ENCODE data around the gene ZNF681.
"Not testable (repeated sequence)": the region's sequence is repeated elsewhere in the genome, so short reads cannot be mapped to it uniquely, and the experiment has no call there.

Gene ZNF681

GRCh38 chr19:23718802-23719201 lies 39.9 kb downstream of the ZNF681 start:
- no peak for TF ChIP-seq CTCF (IDR thresholded peaks at IDR 0.05; ENCODE audit: control insufficient read depth, extremely low read depth, insufficient read depth)
- no peak overlapping the region for H3K4me3 ChIP-seq (ENCODE audit: low read depth, low read length)

GRCh38 chr19:23716792-23717191 lies 41.9 kb downstream of the ZNF681 start:
- DNase-seq (ENCODE audit: low read depth) = no peak
- TF ChIP-seq CTCF (IDR thresholded peaks at IDR 0.05; ENCODE audit: control insufficient read depth, extremely low read depth, insufficient read depth) = no peak
- no peak overlapping the region for H3K4me3 ChIP-seq (ENCODE audit: low read depth, low read length)

More at GRCh38 chr19:23718802-23719201, 39.9 kb downstream of the ZNF681 start:
- DNase-seq (ENCODE audit: low read depth) = no peak

- no peak for TF ChIP-seq CTCF (IDR thresholded peaks at IDR 0.05; ENCODE audit: control insufficient read depth, extremely low read depth, insufficient read depth)
- no peak overlapping the region for H3K4me3 ChIP-seq (ENCODE audit: low read depth, low read length)
- no peak for DNase-seq (ENCODE audit: low read depth)
Observed at GRCh38 chr19:23709347-23709746, 49.3 kb downstream of the ZNF681 start.

- no peak overlapping the region for H3K4me3 ChIP-seq (ENCODE audit: low read depth, low read length)
- no peak for DNase-seq (ENCODE audit: low read depth)
- no peak for TF ChIP-seq CTCF (IDR thresholded peaks at IDR 0.05; ENCODE audit: control insufficient read depth, extremely low read depth, insufficient read depth)
Observed at GRCh38 chr19:23706657-23707056, 52.0 kb downstream of the ZNF681 start.

GRCh38 chr19:23699521-23699860 lies 59.2 kb downstream of the ZNF681 start:
- DNase-seq (ENCODE audit: low read depth) = no peak
- no peak for TF ChIP-seq CTCF (IDR thresholded peaks at IDR 0.05; ENCODE audit: control insufficient read depth, extremely low read depth, insufficient read depth)
- H3K4me3 ChIP-seq (ENCODE audit: low read depth, low read length) = no peak overlapping the region

GRCh38 chr19:23698711-23699520 lies 59.8 kb downstream of the ZNF681 start:
- no peak for TF ChIP-seq CTCF (IDR thresholded peaks at IDR 0.05; ENCODE audit: control insufficient read depth, extremely low read depth, insufficient read depth)
- DNase-seq (ENCODE audit: low read depth) = no peak
- no peak overlapping the region for H3K4me3 ChIP-seq (ENCODE audit: low read depth, low read length)

- DNase-seq (ENCODE audit: low read depth); H3K4me3 ChIP-seq (ENCODE audit: low read depth, low read length): not testable (repeated sequence)
Observed at GRCh38 chr19:23692937-23693336, 65.8 kb downstream of the ZNF681 start.

Measured in LNCaP clone FGC (cell line).